ENCODE results near the gene CD300LG.
"Not testable (repeated sequence)": the region's sequence is repeated elsewhere in the genome, so short reads cannot be mapped to it uniquely, and the experiment has no call there.

The CD300LG gene

GRCh38 chr17:43823350-43824084 lies 23.5 kb upstream of the CD300LG start:
- in situ Hi-C loops (cut with MboI; ENCODE audit: low sequenced_read_pairs), result no loop called here

DNA sequence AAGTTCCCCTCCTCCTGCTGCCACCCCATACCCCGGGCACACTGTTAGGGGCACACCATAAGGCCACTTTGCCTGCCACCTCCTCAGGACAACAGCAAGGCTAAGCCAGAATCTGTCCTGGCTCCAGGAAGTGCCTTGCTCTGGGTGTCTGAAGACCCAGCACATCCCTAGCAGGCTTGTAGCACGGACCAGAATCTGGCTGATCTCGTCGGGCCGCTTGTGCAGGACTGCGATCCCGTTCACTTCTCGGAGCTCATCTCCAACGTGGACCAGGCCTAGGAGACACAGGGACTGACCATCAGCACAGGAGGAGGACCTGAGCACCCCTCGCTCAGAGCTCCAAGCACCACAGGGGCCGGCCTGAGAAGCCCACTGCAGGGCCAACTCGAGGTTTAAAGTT lies 21.4 kb upstream of the CD300LG start:
- in situ Hi-C loops (cut with MboI; ENCODE audit: low sequenced_read_pairs), result no loop called here

DNA sequence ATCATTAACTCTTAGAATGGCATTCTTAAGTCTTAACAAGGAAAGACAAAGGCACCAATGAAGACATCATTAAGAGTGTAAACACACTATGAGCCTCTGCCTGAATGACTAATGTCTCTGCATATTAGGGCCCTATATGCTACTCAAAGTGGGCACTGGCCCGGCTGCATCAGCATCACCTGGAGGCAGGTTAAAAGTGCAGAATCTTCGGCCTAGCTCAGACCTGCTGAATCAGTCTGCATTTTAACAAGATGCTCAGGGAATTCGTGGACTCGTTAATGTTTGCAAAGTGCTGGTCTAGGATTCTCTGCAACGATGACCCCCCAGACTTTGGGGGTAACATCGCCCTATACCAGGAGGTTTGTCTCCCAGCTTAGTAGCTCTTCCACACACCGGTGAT lies 20.8 kb upstream of the CD300LG start:
- in situ Hi-C loops (cut with MboI; ENCODE audit: low sequenced_read_pairs), result no loop called here

DNA sequence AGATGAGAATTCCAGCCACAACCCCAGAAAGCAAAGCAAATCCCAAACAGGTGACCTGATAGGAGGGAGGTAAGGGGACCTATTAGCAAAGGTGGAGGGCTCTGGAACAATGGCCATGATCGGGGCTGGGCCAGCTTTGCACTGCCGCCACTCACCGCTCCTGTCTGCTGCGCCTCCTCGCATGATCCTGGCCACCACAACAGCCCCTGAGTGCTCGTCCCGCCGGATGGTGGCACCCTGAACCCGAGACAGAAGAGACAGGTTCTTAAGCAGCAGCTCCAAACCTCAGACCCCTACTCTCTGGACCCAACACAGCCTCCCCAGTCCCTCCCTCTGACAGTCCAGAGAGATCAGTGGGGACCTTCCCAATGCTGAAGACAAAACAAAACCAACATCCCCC lies 19.4 kb upstream of the CD300LG start:
- in situ Hi-C loops (cut with MboI; ENCODE audit: low sequenced_read_pairs), result no loop called here

- in situ Hi-C loops (cut with MboI; ENCODE audit: low sequenced_read_pairs), result no loop called here
These were observed 17.2 kb upstream of the CD300LG start for GRCh38 chr17:43829738-43830137.

- in situ Hi-C loops (cut with MboI; ENCODE audit: low sequenced_read_pairs), result no loop called here
These were observed 16.4 kb upstream of the CD300LG start for GRCh38 chr17:43830510-43831140.

DNA sequence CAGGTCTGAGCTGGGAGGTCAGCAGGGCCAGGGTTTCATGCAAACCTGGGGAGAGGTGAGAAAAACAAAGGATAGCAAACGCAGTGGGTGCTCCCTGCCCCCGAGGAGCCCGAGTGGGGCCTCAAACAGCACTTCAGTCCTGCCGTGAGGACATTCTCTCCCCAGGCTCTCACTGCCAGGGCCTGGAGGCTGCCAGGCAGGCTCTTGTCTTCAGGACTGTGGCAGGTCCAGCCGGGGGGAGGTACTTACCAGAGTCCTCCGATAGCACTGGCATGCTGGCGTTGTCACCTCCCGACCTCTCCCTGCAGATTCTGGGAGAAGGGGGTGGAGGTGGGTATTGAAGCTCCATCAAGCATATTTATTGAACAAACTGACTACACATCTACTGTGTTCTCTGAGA lies 15.3 kb upstream of the CD300LG start:
- in situ Hi-C loops (cut with MboI; ENCODE audit: low sequenced_read_pairs), result no loop called here

DNA sequence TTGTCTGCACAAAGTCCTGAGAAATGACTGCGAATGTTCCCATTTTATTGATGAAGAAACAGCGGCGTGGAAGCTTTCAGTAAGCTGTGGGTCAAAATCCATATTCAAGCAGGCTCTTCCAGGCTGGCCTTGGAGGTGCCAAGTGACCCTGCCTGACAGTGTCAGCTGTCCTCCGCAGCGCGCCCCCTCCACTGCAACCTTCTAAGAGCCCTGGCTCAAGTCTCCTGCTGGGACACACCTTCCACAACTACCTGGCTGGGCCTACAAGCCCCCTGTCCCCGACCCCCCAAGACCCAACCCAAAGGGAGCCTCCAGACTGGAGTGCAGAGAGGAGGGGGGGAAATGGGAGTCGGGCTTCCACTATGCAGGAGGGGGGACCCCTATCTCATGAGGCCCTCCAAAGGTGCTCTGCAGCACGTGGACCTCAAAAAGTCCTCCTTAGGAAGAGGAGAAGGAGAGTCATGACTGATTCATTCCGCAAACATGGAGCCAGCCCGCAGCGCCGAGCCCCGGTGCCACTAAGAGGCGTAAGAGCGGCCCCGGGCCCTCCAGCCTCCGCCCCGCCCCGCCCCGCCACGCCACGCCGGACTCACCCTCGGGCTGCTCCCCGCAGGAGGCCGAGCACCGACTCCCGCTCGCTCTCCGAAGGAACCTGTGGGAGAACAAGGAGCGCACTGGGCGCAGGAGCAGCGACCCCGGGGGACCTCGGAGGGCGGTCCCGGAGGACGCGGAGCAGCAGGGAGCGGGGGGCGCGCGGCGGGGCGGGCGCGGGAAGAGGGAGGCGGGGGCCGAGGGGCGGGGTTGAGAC lies 14.6 kb upstream of the CD300LG start:
- in situ Hi-C loops (cut with MboI; ENCODE audit: low sequenced_read_pairs), result no loop called here

GRCh38 chr17:43832976-43833829 lies 13.8 kb upstream of the CD300LG start, which contains the start of gene MPP3:
MPP3 (minus strand) TSS chr17:43833146; CDS start chr17:43831906, 1,240 bp downstream.
- in situ Hi-C loops (cut with MboI; ENCODE audit: low sequenced_read_pairs), result no loop called here

- in situ Hi-C loops (cut with MboI; ENCODE audit: low sequenced_read_pairs), result no loop called here
These were observed 12.9 kb upstream of the CD300LG start for GRCh38 chr17:43834106-43834505.

DNA sequence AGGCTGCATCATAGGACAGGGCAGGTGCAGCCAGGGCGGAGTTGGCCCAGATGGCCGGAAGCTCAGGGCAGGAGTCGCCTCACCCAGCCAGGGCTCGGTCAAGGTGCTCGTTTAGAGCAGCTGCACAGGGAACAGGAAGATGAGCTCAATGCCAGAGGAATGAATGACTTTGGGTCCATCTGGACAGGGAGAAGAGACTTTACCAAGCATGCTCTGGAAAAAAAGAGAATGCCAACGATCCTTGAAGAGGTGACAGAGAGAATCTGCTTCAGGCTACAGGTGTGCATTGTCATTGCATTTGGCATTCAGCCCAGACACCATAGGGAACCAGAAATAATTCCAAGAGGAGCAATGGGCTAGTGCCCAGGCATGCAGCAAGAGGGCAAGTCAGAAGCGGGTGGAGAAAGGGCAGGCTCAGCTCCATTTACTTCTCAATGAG lies 7.3 kb upstream of the CD300LG start:
- in situ Hi-C loops (cut with MboI; ENCODE audit: low sequenced_read_pairs), result no loop called here

DNA sequence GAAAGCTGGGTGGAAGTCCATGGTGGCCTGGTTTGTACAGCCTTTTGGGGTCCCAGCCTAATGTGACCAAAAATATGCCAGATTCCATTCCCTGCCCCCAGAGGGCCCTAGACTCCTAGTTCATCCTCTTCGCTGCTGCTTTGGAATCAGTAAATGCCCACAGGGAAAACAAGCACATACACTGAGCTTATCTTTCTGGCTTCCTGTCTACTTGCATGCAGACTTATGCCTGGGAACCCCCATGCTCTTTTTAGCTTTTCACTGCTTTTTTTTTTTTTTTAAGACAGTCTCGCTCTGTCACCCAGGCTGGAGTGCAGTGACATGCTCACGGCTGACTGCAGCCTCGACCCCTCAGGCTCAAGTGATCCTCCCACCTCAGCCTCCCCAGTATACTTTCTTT lies 6.2 kb upstream of the CD300LG start:
- in situ Hi-C loops (cut with MboI; ENCODE audit: low sequenced_read_pairs), result no loop called here

GRCh38 chr17:43841282-43841681 lies 5.7 kb upstream of the CD300LG start:
- in situ Hi-C loops (cut with MboI; ENCODE audit: low sequenced_read_pairs), result no loop called here

DNA sequence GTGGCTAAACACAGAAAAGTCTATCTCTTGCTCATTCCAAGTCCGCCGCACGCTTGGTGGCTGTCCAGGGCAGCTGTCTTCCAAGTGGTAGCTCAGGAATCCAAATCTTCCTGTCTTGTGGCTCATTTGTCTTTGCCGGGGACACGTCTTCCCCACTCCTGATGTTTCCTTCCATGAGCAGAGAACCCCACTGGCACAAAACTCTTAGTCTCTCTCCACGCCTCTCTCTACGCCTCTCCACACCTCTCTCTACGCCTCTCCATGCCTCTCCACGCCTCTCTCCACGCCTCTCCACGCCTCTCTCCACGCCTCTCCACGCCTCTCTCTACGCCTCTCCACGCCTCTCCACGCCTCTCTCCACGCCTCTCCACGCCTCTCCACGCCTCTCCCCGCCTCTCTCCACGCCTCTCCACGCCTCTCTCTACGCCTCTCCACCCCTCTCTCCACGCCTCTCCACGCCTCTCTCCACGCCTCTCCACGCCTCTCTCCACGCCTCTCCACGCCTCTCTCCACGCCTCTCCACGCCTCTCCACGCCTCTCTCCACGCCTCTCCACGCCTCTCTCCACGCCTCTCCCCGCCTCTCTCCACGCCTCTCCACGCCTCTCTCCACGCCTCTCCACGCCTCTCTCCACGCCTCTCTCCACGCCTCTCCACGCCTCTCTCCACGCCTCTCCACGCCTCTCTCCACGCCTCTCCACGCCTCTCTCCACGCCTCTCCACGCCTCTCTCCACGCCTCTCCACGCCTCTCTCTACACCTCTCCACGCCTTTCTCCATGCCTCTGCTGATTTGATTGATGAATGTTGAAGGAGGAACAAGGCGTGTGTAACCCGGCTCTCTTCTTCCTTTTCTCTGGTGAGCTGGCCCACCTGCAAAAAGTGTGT lies 4.6 kb upstream of the CD300LG start:
- in situ Hi-C loops (cut with MboI; ENCODE audit: low sequenced_read_pairs), result not testable (repeated sequence)

DNA sequence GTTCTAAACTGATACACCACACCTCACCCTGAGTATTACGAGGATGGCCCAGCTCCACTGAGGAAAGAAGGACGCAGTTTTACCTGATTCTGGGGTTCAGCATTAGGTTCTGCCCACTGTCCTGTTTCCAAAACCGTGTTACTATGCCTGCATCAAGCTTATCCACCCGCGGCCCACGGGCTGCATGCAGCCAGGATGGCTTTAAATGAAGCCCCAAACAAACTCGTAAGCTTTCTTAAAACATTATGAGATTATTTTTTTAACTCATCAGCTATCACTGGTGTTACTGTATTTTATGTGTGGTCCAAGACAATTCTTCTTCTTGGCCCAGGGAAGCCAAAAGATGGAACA lies 4.0 kb upstream of the CD300LG start:
- in situ Hi-C loops (cut with MboI; ENCODE audit: low sequenced_read_pairs), result no loop called here

- in situ Hi-C loops (cut with MboI; ENCODE audit: low sequenced_read_pairs), result no loop called here
These were observed 2.7 kb upstream of the CD300LG start for GRCh38 chr17:43844241-43844640.

- in situ Hi-C loops (cut with MboI; ENCODE audit: low sequenced_read_pairs), result no loop called here
These were observed 1.2 kb upstream of the CD300LG start for GRCh38 chr17:43845766-43846165.

- in situ Hi-C loops (cut with MboI; ENCODE audit: low sequenced_read_pairs), result no loop called here
These were observed 709 bp upstream of the CD300LG start for GRCh38 chr17:43846221-43846712.

- in situ Hi-C loops (cut with MboI; ENCODE audit: low sequenced_read_pairs), result no loop called here
These were observed 1.6 kb downstream of the CD300LG start for GRCh38 chr17:43848601-43849000.

GRCh38 chr17:43849116-43849515 lies 2.1 kb downstream of the CD300LG start:
- in situ Hi-C loops (cut with MboI; ENCODE audit: low sequenced_read_pairs), result no loop called here
